ENCODE data around the gene ZNF829.

Gene ZNF829

GRCh38 chr19:36918090-36918489 is 2.0 kb upstream of the ZNF829 start:
- no peak for TF ChIP-seq CTCF (conservative IDR thresholded peaks at IDR 0.05; ENCODE audit: low read depth)
- CTCF ChIA-PET, result no interaction called here
- DNase-seq (ENCODE audit: low spot score), result no peak
- H3K27ac ChIP-seq, result no peak overlapping the region
- POLR2A ChIA-PET (ENCODE audit: low non-redundant PET), result no interaction called here

- TF ChIP-seq CTCF (conservative IDR thresholded peaks at IDR 0.05; ENCODE audit: low read depth), result no peak
Measured at GRCh38 chr19:36916991-36917390, 900 bp upstream of the ZNF829 start.

GRCh38 chr19:36898422-36898821 is 17.7 kb downstream of the ZNF829 start:
- TF ChIP-seq CTCF (conservative IDR thresholded peaks at IDR 0.05; ENCODE audit: low read depth), result no peak
- CTCF ChIA-PET, result interaction anchor here (0.8 kb wide), 1 partner anchor 1842 kb away, joined by 3 read pairs; no protein-coding TSS in a partner anchor
- no peak overlapping the region for H3K27ac ChIP-seq
- POLR2A ChIA-PET (ENCODE audit: low non-redundant PET), result no interaction called here
- DNase-seq (ENCODE audit: low spot score), result no peak

More at GRCh38 chr19:36916991-36917390, 900 bp upstream of the ZNF829 start:
- no peak for DNase-seq (ENCODE audit: low spot score)
- POLR2A ChIA-PET (ENCODE audit: low non-redundant PET), result no interaction called here
- CTCF ChIA-PET, result no interaction called here
- H3K27ac ChIP-seq, result peak overlapping the region; percentile 93

GRCh38 chr19:36894849-36895383 is 21.2 kb downstream of the ZNF829 start:
- H3K27ac ChIP-seq, result no peak overlapping the region
- TF ChIP-seq CTCF (conservative IDR thresholded peaks at IDR 0.05; ENCODE audit: low read depth), result no peak
- DNase-seq (ENCODE audit: low spot score), result no peak
- ChIA-PET POLR2A (ENCODE audit: low non-redundant PET) (no interaction called here), CTCF (no interaction called here)

GRCh38 chr19:36891768-36892357 is 24.2 kb downstream of the ZNF829 start:
- ChIA-PET CTCF (no interaction called here), POLR2A (ENCODE audit: low non-redundant PET) (no interaction called here)
- no peak for TF ChIP-seq CTCF (conservative IDR thresholded peaks at IDR 0.05; ENCODE audit: low read depth)
- DNase-seq (ENCODE audit: low spot score), result no peak
- H3K27ac ChIP-seq, result no peak overlapping the region

- H3K27ac ChIP-seq, result no peak overlapping the region
- no peak for TF ChIP-seq CTCF (conservative IDR thresholded peaks at IDR 0.05; ENCODE audit: low read depth)
- ChIA-PET POLR2A (ENCODE audit: low non-redundant PET) (no interaction called here), CTCF (no interaction called here)
- DNase-seq (ENCODE audit: low spot score), result no peak
Measured at GRCh38 chr19:36876993-36877938, 38.8 kb downstream of the ZNF829 start.
